ENCODE data around the gene KCNG3.
"Not testable (repeated sequence)": the region's sequence is repeated elsewhere in the genome, so short reads cannot be mapped to it uniquely, and the experiment has no call there.

Gene KCNG3

DNA sequence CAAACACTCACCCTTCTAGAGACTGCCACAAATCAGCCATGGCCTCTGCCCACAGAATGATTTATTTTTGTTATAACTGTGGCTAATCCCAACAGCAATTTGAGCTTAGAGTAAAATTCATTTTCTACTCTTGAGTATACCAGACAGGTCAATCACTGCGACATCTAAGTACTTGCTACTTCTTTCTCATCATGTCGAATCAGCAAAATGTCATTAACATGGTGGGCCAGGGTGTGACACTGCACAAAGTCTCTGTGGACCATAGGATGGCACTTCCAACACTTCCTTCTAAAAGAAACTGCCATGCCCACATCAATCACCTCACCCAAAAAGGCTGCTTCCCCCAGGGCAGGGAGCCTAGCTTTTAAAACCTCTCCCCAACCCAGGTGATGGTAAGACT, 64.4 kb downstream of the KCNG3 start:
- DNase-seq (ENCODE audit: low read depth in 2 of 2), result no peak

- DNase-seq (ENCODE audit: low read depth in 2 of 2), result no peak
Measured at GRCh38 chr2:42425697-42426096, 68.1 kb downstream of the KCNG3 start.

DNA sequence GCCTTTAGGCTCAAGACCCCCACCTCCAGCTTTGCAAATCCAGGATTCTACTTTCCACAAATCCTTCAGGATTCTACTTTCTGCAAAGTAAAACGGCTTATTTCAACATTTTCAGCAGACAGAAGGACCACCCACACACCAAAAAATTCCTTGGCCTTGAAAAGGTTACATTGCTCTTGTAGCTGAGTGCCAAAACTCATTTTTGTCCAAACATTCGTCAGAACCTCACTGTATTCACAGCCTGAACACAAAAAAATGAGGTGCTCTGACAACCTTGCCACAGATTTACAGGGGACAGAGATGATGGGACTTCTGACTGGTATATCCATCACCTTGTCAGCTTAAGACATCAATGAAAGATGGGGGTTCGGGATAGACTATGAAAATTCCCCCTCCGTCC, 69.7 kb downstream of the KCNG3 start:
- DNase-seq (ENCODE audit: low read depth in 2 of 2), result no peak

DNA sequence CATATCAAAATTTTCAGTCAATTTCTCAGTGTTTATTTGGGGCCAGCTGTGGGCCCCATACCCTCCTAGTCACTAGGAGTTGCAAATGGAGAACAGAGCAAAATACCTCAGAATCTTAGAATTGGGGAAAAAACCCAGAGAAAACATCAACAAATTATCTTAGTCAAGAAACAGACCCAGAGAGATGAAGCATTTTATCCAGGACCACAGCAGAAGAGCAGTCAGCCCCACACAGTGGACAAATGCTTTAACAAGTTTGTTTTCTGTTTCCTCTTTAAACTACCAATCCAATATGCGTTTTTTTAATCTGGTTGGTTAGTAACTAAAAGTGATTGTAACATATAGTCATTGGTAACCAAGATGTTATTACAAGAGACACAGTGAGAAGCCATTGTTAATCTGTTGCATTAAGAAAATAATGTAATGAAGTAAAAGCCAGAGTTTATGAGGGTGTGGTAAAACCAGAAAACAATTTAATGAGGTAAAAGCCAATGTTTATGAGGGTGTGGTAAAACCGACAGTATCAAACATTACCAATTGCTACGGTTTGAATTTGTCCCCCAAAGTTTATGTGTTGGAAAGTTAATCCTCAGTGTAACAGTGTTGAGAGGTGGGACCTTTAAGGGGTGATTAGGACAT, 72.1 kb downstream of the KCNG3 start:
- DNase-seq (ENCODE audit: low read depth in 2 of 2), result no peak

DNA sequence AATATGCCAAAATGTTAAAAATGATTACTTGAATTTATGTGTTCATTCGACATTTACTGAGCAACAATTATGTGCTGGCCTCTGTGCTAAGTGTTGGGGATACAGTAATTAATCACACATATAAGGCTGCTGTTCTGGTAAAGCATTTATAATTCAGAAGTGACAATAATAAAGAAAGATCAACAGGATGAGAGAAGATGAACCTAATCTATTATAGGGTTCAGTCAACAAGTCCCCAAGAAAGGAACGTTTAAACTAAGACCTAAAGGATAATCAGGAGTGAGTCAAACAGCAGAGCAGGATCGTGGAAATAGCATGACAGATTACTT, 72.7 kb downstream of the KCNG3 start:
- DNase-seq (ENCODE audit: low read depth in 2 of 2), result no peak

GRCh38 chr2:42414648-42415047, 79.1 kb downstream of the KCNG3 start:
- DNase-seq (ENCODE audit: low read depth in 2 of 2), result no peak

DNA sequence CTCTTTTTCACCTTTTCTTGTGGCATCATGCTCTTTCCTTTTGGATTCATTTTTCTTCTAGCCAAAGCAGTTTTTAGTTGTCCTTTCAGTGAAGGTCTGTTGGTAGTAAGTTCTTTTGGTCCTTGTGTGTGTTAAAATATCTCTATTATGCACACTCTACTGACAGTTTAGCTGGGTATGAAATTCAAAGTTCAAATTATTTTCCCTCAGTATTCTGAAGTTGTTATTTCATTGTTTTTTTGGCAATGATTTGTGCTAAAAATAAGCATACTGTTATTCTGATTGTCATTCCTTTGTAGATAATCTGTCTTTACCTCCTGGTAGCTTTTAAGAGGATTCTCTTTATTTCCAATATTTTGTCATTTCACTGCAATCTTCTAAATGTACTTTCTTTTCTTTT, 79.6 kb downstream of the KCNG3 start:
- DNase-seq (ENCODE audit: low read depth in 2 of 2), result no peak

GRCh38 chr2:42410742-42411514, 82.9 kb downstream of the KCNG3 start:
- no peak for DNase-seq (ENCODE audit: low read depth in 2 of 2)

DNA sequence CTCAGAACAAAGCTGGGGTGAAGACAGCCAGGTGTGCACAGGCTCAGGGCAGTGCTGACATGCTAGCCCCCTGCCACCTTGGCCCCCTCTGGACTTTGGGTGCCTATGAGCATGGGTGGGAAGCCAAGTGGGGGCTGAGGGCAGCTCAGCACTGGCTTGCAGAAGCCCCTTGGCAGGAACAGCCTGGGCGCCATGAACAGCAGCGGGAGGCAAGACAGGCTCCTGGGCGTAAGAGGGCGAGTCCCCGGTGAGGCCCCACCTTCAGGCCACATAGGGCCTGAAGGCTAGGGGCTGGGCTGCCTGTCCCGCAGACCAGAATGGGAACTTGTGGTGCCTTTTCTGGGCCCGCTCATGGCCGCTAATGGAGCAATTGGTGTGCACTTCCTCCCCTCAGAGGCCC, 85.8 kb downstream of the KCNG3 start:
- no peak for DNase-seq (ENCODE audit: low read depth in 2 of 2)

GRCh38 chr2:42407476-42407875, 86.3 kb downstream of the KCNG3 start:
- DNase-seq (ENCODE audit: low read depth in 2 of 2), result no peak

GRCh38 chr2:42404676-42405075, 89.1 kb downstream of the KCNG3 start:
- no peak for DNase-seq (ENCODE audit: low read depth in 2 of 2)

DNA sequence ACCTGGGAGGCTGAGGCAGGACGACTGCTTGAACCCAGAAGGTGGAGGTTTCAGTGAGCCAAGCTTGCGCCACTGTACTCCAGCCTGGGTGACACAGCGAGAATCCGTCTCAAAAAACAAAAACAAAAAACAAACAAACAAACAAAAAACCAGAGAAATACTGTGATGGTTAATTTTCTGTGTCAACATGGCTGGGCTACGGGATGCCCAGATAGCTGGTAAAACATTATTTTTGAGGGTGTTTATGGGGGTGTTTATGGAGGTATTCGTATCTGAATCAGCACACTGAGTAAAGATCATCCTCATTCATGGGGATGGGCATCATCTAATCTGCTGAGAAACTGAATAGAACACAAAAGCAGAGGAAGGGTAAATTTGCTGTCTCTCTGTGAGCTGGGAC, 92.0 kb downstream of the KCNG3 start:
- no peak for DNase-seq (ENCODE audit: low read depth in 2 of 2)

- not testable (repeated sequence) for DNase-seq (ENCODE audit: low read depth in 2 of 2)
Measured at GRCh38 chr2:42398052-42398451, 95.7 kb downstream of the KCNG3 start.

GRCh38 chr2:42393320-42393719, 100.5 kb downstream of the KCNG3 start:
- not testable (repeated sequence) for DNase-seq (ENCODE audit: low read depth in 2 of 2)

- no peak for DNase-seq (ENCODE audit: low read depth in 2 of 2)
Measured at GRCh38 chr2:42392191-42392590, 101.6 kb downstream of the KCNG3 start.

Measured in stimulated activated CD4-positive, alpha-beta T cell treated with anti-CD3 and anti-CD28 coated beads, Interleukin-12 subunit alpha, Interleukin-12 subunit beta, amount 100 ng/mL, for 24 hours (primary cell).